ENCODE measurements around the gene APOF. TPM values are rescaled to one million over a fixed set of nuclear protein-coding genes. Genes with fewer than 3 reads are reported as not detected.
"Not testable (repeated sequence)": the region's sequence is repeated elsewhere in the genome, so short reads cannot be mapped to it uniquely, and the experiment has no call there.

APOF gene
- total and polyA plus RNA-seq, 2 experiments from 2014 or later = not detected

DNA sequence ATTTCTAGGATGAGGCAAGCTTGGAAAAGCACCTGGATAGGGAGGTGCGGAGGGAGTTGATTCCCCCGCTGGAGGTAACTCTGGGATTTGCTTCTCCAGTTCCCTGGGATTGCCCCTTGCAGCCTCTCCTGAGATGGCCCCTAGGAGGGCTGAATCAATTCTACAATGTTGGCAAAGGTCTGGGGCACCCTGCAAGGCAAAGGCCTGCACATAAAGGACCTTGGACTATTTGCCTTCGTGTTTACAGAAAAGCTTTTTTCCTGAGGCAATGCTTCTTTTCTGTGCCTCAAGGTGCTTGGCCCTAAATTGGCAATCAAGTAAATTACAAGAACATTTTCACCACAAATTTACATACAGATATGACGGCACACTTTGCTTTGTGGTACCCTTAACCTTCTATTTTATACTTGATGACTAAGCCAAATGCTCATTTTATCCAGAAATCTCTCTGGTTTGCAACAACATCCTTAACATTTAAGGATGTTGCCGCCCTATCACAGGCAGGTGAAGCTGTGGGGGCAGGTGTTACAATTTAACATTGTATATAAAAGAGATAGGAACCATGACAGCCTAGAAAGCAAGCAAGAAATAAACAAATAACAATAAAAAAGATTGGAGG is 46.3 kb upstream of the APOF start:
- no peak overlapping the region for H2AFZ ChIP-seq
- Mint-ChIP-seq H3K27me3 (ENCODE audit: insufficient read depth, low read depth, poor library complexity) (peaks cover 8% of the 10 kb centered on the region), H3K27ac (no peak overlapping the region), H3K4me1 (no peaks in the 10 kb centered on the region), H3K9me3 (no peaks in the 10 kb centered on the region; the same call in 2 of the 3 replicates), H3K4me3 (no peak overlapping the region), H3K36me3 (ENCODE audit: low read depth) (0 out of 3 replicates have a peak, but pooled peaks cover 3% of the 10 kb centered on the region)
- H4K20me1 ChIP-seq (replicated peaks; ENCODE audit: insufficient read depth) = no peaks in the 10 kb centered on the region
- H3K27me3 ChIP-seq (ENCODE audit: insufficient read depth) = no peaks in the 10 kb centered on the region
- TF ChIP-seq STAT1 (IDR thresholded peaks at IDR 0.05; ENCODE audit: unreplicated experiment) (no peak), ZNF331 (CRISPR knock-in tag; IDR thresholded peaks at IDR 0.05; ENCODE audit: low read depth) (no peak)
- TF ChIP-seq, protein P1, sequence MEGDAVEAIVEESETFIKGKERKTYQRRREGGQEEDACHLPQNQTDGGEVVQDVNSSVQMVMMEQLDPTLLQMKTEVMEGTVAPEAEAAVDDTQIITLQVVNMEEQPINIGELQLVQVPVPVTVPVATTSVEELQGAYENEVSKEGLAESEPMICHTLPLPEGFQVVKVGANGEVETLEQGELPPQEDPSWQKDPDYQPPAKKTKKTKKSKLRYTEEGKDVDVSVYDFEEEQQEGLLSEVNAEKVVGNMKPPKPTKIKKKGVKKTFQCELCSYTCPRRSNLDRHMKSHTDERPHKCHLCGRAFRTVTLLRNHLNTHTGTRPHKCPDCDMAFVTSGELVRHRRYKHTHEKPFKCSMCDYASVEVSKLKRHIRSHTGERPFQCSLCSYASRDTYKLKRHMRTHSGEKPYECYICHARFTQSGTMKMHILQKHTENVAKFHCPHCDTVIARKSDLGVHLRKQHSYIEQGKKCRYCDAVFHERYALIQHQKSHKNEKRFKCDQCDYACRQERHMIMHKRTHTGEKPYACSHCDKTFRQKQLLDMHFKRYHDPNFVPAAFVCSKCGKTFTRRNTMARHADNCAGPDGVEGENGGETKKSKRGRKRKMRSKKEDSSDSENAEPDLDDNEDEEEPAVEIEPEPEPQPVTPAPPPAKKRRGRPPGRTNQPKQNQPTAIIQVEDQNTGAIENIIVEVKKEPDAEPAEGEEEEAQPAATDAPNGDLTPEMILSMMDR (conservative IDR thresholded peaks at IDR 0.05; ENCODE audit: low read depth in 2 of 2) = no peak
- TF ChIP-seq, protein P2, sequence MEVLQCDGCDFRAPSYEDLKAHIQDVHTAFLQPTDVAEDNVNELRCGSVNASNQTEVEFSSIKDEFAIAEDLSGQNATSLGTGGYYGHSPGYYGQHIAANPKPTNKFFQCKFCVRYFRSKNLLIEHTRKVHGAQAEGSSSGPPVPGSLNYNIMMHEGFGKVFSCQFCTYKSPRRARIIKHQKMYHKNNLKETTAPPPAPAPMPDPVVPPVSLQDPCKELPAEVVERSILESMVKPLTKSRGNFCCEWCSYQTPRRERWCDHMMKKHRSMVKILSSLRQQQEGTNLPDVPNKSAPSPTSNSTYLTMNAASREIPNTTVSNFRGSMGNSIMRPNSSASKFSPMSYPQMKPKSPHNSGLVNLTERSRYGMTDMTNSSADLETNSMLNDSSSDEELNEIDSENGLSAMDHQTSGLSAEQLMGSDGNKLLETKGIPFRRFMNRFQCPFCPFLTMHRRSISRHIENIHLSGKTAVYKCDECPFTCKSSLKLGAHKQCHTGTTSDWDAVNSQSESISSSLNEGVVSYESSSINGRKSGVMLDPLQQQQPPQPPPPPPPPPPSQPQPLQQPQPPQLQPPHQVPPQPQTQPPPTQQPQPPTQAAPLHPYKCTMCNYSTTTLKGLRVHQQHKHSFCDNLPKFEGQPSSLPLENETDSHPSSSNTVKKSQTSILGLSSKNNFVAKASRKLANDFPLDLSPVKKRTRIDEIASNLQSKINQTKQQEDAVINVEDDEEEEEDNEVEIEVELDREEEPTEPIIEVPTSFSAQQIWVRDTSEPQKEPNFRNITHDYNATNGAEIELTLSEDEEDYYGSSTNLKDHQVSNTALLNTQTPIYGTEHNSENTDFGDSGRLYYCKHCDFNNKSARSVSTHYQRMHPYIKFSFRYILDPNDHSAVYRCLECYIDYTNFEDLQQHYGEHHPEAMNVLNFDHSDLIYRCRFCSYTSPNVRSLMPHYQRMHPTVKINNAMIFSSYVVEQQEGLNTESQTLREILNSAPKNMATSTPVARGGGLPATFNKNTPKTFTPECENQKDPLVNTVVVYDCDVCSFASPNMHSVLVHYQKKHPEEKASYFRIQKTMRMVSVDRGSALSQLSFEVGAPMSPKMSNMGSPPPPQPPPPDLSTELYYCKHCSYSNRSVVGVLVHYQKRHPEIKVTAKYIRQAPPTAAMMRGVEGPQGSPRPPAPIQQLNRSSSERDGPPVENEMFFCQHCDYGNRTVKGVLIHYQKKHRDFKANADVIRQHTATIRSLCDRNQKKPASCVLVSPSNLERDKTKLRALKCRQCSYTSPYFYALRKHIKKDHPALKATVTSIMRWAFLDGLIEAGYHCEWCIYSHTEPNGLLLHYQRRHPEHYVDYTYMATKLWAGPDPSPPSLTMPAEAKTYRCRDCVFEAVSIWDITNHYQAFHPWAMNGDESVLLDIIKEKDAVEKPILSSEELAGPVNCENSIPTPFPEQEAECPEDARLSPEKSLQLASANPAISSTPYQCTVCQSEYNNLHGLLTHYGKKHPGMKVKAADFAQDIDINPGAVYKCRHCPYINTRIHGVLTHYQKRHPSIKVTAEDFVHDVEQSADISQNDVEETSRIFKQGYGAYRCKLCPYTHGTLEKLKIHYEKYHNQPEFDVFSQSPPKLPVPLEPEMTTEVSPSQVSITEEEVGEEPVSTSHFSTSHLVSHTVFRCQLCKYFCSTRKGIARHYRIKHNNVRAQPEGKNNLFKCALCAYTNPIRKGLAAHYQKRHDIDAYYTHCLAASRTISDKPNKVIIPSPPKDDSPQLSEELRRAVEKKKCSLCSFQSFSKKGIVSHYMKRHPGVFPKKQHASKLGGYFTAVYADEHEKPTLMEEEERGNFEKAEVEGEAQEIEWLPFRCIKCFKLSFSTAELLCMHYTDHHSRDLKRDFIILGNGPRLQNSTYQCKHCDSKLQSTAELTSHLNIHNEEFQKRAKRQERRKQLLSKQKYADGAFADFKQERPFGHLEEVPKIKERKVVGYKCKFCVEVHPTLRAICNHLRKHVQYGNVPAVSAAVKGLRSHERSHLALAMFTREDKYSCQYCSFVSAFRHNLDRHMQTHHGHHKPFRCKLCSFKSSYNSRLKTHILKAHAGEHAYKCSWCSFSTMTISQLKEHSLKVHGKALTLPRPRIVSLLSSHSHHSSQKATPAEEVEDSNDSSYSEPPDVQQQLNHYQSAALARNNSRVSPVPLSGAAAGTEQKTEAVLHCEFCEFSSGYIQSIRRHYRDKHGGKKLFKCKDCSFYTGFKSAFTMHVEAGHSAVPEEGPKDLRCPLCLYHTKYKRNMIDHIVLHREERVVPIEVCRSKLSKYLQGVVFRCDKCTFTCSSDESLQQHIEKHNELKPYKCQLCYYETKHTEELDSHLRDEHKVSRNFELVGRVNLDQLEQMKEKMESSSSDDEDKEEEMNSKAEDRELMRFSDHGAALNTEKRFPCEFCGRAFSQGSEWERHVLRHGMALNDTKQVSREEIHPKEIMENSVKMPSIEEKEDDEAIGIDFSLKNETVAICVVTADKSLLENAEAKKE (CRISPR knock-in tag; IDR thresholded peaks at IDR 0.05) = no peak
- H3K36me3 ChIP-seq (ENCODE audit: insufficient read depth) = no peaks in the 10 kb centered on the region
- no peak overlapping the region for H3K4me2 ChIP-seq
- no peak for DNase-seq (ENCODE audit: low spot score)
- H3K4me3 ChIP-seq = no peak overlapping the region
- no peaks in the 10 kb centered on the region for H3K4me1 ChIP-seq (ENCODE audit: insufficient read depth)
- no peaks in the 10 kb centered on the region for H3K79me2 ChIP-seq (replicated peaks; ENCODE audit: insufficient read depth)
- H3F3A ChIP-seq (replicated peaks; ENCODE audit: low read depth) = 0 out of 2 replicates have a peak, but pooled peaks cover 3% of the 10 kb centered on the region
- H3K27ac ChIP-seq (ENCODE audit: low read depth) = no peak overlapping the region
- 0 out of 2 replicates have a peak, but pooled peaks cover 2% of the 10 kb centered on the region for H3K9me2 ChIP-seq (ENCODE audit: insufficient read depth)
- no peak for ATAC-seq

DNA sequence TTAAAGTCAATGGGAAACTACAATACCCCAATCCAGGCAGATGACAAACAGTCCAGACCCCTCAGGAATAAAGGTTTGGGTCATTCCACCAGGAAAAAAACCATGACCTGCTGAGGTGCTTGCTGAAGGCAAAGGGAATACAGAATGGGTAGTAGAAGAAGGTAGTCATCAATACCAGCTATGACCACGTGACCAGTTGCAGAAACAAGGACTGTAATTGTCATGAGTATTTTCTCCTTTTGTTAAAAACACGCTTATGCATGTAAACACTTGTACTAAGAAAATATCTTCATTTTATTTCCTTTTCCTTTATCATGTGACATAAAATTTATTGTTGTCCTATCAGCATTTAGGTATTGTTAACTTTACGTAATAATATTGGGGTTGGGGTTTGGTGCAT is 41.6 kb upstream of the APOF start:
- not testable (repeated sequence) for DNase-seq (ENCODE audit: low spot score); H3K27me3 Mint-ChIP-seq (ENCODE audit: insufficient read depth, low read depth, poor library complexity); H3K27ac Mint-ChIP-seq; H3K4me2 ChIP-seq; H3K27ac ChIP-seq (ENCODE audit: low read depth); H4K20me1 ChIP-seq (replicated peaks; ENCODE audit: insufficient read depth); H3K36me3 ChIP-seq (ENCODE audit: insufficient read depth); H3K79me2 ChIP-seq (replicated peaks; ENCODE audit: insufficient read depth); H3F3A ChIP-seq (replicated peaks; ENCODE audit: low read depth); H3K4me3 ChIP-seq; H3K4me3 Mint-ChIP-seq; ATAC-seq; H3K4me1 Mint-ChIP-seq; H3K4me1 ChIP-seq (ENCODE audit: insufficient read depth); H2AFZ ChIP-seq; H3K36me3 Mint-ChIP-seq (ENCODE audit: low read depth); H3K27me3 ChIP-seq (ENCODE audit: insufficient read depth)
- H3K9me3 Mint-ChIP-seq = peaks cover 11% of the 10 kb centered on the region
- H3K9me2 ChIP-seq (ENCODE audit: insufficient read depth) = peaks cover 14% of the 10 kb centered on the region; the same call in 1 of the 2 replicates

DNA sequence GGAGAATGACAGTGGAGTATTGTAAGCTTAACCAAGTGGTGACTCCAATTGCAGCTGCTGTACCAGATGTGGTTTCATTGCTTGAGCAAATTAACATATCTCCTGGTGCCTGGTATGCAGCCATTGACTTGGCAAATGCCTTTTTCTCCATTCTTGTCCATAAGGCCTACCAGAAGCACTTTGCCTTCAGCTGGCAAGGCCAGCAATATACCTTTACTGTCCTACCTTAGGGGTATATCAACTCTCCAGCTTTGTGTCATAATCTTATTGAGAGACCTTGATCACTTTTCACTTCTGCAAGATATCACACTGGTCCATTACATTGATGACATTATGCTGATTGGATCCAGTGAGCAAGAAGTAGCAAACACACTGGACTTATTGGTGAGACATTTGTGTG is 39.0 kb upstream of the APOF start:
- not testable (repeated sequence) for H3K4me3 Mint-ChIP-seq; H3K36me3 ChIP-seq (ENCODE audit: insufficient read depth); H3K27me3 ChIP-seq (ENCODE audit: insufficient read depth); H3F3A ChIP-seq (replicated peaks; ENCODE audit: low read depth); DNase-seq (ENCODE audit: low spot score); H3K79me2 ChIP-seq (replicated peaks; ENCODE audit: insufficient read depth); H3K4me2 ChIP-seq; H2AFZ ChIP-seq; H3K4me1 ChIP-seq (ENCODE audit: insufficient read depth); H3K27me3 Mint-ChIP-seq (ENCODE audit: insufficient read depth, low read depth, poor library complexity); H4K20me1 ChIP-seq (replicated peaks; ENCODE audit: insufficient read depth); H3K27ac ChIP-seq (ENCODE audit: low read depth); H3K27ac Mint-ChIP-seq; H3K4me1 Mint-ChIP-seq; H3K36me3 Mint-ChIP-seq (ENCODE audit: low read depth); ATAC-seq; H3K4me3 ChIP-seq
- H3K9me3 Mint-ChIP-seq = peaks cover 23% of the 10 kb centered on the region
- peaks cover 22% of the 10 kb centered on the region; the same call in 1 of the 2 replicates for H3K9me2 ChIP-seq (ENCODE audit: insufficient read depth)

Measured in GM23338 (cell line).